HepG2 (cell line): ENCODE data around the gene ZNF655. TPM values are rescaled to one million over a fixed set of nuclear protein-coding genes. Genes with fewer than 3 reads are reported as not detected.

Experiments used
- AHR ChIP-seq: IDR thresholded peaks from 2 replicates; pipeline ENCODE4 v1.6.1; 2018; ENCODE audit warnings: missing genetic modification reagents, missing compliant biosample characterization
- CBX1 ChIP-seq: IDR thresholded peaks from one replicate; pipeline ENCODE4 v1.6.1; 2016; ENCODE audit warnings: antibody characterized with exemption, low read depth
- DMAP1 ChIP-seq: IDR thresholded peaks from 2 replicates; pipeline ENCODE4 v1.6.1; 2016
- KDM5B ChIP-seq: sonication (generic); formaldehyde crosslinking; IDR thresholded peaks from 2 replicates; pipeline ENCODE4 v1.4.0; 2020; ENCODE audit warnings: missing genetic modification reagents, mild to moderate bottlenecking, borderline replicate concordance
- KLF15 ChIP-seq: sonication (generic); formaldehyde crosslinking; IDR thresholded peaks from 2 replicates; pipeline ENCODE4 v1.8.1; 2023; ENCODE audit warnings: borderline replicate concordance, mild to moderate bottlenecking, inconsistent platforms, missing genetic modification reagents, mixed read lengths
- MEIS2 ChIP-seq: sonication (generic); formaldehyde crosslinking; IDR thresholded peaks from 2 replicates; pipeline ENCODE4 v1.9.0; 2021; ENCODE audit warnings: mild to moderate bottlenecking, missing genetic modification reagents
- MYC ChIP-seq: sonication (generic); formaldehyde crosslinking; IDR thresholded peaks from 2 replicates; pipeline ENCODE4 v1.9.0; 2021; ENCODE audit warnings: missing genetic modification reagents, borderline replicate concordance
- TOPORS ChIP-seq: sonication (generic); formaldehyde crosslinking; IDR thresholded peaks from 2 replicates; pipeline ENCODE4 v1.8.0; 2023; ENCODE audit warnings: mild to moderate bottlenecking, missing genetic modification reagents
- ZFP90 ChIP-seq: sonication (generic); formaldehyde crosslinking; IDR thresholded peaks from 2 replicates; pipeline ENCODE4 v1.8.0; 2022; ENCODE audit warnings: missing genetic modification reagents, mild to moderate bottlenecking, inconsistent platforms, borderline replicate concordance
- ZNF350 ChIP-seq: sonication (generic); formaldehyde crosslinking; IDR thresholded peaks from 2 replicates; pipeline ENCODE4 v1.4.0; 2020; ENCODE audit warnings: mild to moderate bottlenecking, low read depth, missing genetic modification reagents, borderline replicate concordance
- ZNF546 ChIP-seq: sonication (generic); formaldehyde crosslinking; conservative IDR thresholded peaks from 2 replicates; pipeline ENCODE4 v1.8.1; 2023; ENCODE audit warnings: mild to moderate bottlenecking, missing genetic modification reagents
- ZNF550 ChIP-seq: sonication (generic); formaldehyde crosslinking; IDR thresholded peaks from 2 replicates; pipeline ENCODE4 v1.4.0; 2020; ENCODE audit warnings: mild to moderate bottlenecking, missing genetic modification reagents, borderline replicate concordance
- ZNF644 ChIP-seq: IDR thresholded peaks from 2 replicates; pipeline ENCODE4 v1.6.1; 2016; ENCODE audit warnings: low read depth
- ZNF766 ChIP-seq: sonication (generic); formaldehyde crosslinking; IDR thresholded peaks from 2 replicates; pipeline ENCODE4 v1.5.0; 2020; ENCODE audit warnings: missing genetic modification reagents, borderline replicate concordance
- ZNF768 ChIP-seq: sonication (generic); formaldehyde crosslinking; IDR thresholded peaks from 2 replicates; pipeline ENCODE4 v1.4.0; 2020; ENCODE audit warnings: missing genetic modification reagents
- ZNF792 ChIP-seq: IDR thresholded peaks from 2 replicates; pipeline ENCODE4 v1.6.1; 2016
- ZSCAN22 ChIP-seq: sonication (generic); formaldehyde crosslinking; IDR thresholded peaks from 2 replicates; pipeline ENCODE4 v1.4.0; 2020; ENCODE audit warnings: mild to moderate bottlenecking, missing genetic modification reagents
- polyA plus RNA-seq, 8 experiments: library from polyadenylated mRNA; depleted of rRNA in 3 of 8; stranded (reverse) in 7 of 8; unstranded in 1 of 8; fragments of >200 nt; fragmentation: Illumina TruSeq in 4 of 8; extraction: Trizol in 4 of 8; gene quantifications; 2 replicates each; pipeline versions ENCODE4 v1.2.1 to v1.2.3, GENCODE V29; 2011 to 2016; ENCODE audit warnings: low read depth in 4 of 8, missing spikeins in 1 of 8, mixed read lengths in 1 of 8; ENCODE audit not compliant: insufficient read depth in 1 of 8
- total RNA-seq, 5 experiments: library from RNA; depleted of rRNA; stranded (reverse); fragments of >200 nt; fragmentation: Illumina TruSeq; extraction: Trizol; gene quantifications; 2 replicates each; pipeline ENCODE4 v1.2.3, GENCODE V29; 2016; ENCODE audit warnings: low read depth in 1 of 5
- TF ChIP-seq, protein P1 (sequence below): sonication (generic); formaldehyde crosslinking; IDR thresholded peaks from 2 replicates; pipeline ENCODE4 v1.5.1; 2020; ENCODE audit warnings: missing genetic modification reagents, mild to moderate bottlenecking, borderline replicate concordance
- TF ChIP-seq, protein P2 (sequence below): sonication (generic); formaldehyde crosslinking; IDR thresholded peaks from 2 replicates; pipeline ENCODE4 v1.5.0; 2020; ENCODE audit warnings: mild to moderate bottlenecking, missing genetic modification reagents
- TF ChIP-seq, protein P3 (sequence below): IDR thresholded peaks from 2 replicates; pipeline ENCODE4 v1.6.1; 2016; ENCODE audit warnings: mild to moderate bottlenecking, missing biosample characterization, missing genetic modification reagents
- TF ChIP-seq, protein P4 (sequence below): sonication (generic); formaldehyde crosslinking; IDR thresholded peaks from 2 replicates; pipeline ENCODE4 v1.4.0; 2020; ENCODE audit warnings: missing genetic modification reagents, borderline replicate concordance
- TF ChIP-seq, protein P5 (sequence below): sonication (generic); formaldehyde crosslinking; IDR thresholded peaks from 2 replicates; pipeline ENCODE4 v1.8.1; 2022; ENCODE audit warnings: mild to moderate bottlenecking, missing genetic modification reagents

The ZNF655 gene
- total and polyA plus RNA-seq, 2 of the 13 experiments (the other 11 are each of a cell fraction or from before 2014, with no cell fraction given) = 53.4 to 75.6 TPM

DNA sequence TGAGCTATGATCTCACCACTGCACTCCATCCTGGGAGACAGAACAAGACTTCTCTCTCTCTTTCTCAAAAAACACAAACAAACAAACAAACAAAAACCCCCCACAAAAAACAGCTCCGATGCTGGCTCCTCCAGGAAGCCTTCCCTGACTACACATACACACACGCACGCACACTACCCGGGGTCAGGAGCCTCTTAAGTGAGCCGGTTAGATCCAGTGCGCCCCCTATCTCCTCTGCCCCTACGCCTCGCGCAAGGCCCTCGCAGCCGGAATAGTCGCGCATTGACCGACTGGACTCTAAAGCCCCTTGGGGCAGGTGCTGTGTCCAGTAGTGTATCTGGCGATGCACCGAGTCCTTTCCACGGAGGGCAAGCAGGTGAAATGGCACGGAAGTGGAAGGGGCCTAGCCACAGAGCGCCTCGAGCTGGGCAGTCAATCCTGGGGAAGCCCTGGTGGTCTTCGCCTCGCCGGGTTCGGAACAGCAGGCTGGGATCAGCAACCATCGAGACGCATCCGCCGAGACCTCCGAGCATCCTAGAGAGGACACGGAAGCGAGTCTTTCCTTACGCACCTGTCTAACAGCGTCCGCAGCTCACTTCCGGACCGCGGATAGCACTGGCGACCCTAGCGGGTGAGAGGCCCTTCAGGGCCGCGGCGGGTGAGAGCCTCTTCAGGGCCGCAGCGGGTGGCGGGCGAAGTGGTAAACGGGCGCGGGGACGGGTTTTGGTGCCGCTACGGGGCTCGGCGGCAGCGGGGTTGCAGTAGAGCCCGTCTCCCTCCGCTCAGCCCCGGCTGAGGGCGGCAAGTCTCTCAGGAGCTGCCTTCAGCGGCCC is 58.1 kb downstream of the ZNF655 start, which contains the start of gene ZSCAN25 (continued):
- TF ChIP-seq ZSCAN22 (CRISPR knock-in tag) (peak; percentile 50; the same call in 1 of the 2 replicates), ZNF766 (CRISPR knock-in tag) (peak; percentile 91), ZNF550 (no peak), ZNF350 (CRISPR knock-in tag) (peak; percentile 91), KLF15 (CRISPR knock-in tag) (no peak), MEIS2 (CRISPR knock-in tag) (peak; percentile 84; the same call in 1 of the 2 replicates), CBX1 (peak; percentile 70), ZFP90 (peak; percentile 90; the same call in 1 of the 2 replicates), TOPORS (CRISPR knock-in tag) (peak; percentile 46), DMAP1 (CRISPR knock-in tag) (peak; percentile 78), MYC (CRISPR knock-in tag) (peak; percentile 85; the same call in 1 of the 2 replicates), ZNF792 (CRISPR knock-in tag) (peak; percentile 53; the same call in 1 of the 2 replicates), AHR (CRISPR knock-in tag) (peak; percentile 80; the same call in 1 of the 2 replicates), ZNF644 (CRISPR knock-in tag) (no peak), ZNF768 (CRISPR knock-in tag) (peak; percentile 70; the same call in 1 of the 2 replicates), ZNF546 (CRISPR knock-in tag) (peak; percentile 96), KDM5B (peak; percentile 80; the same call in 1 of the 2 replicates)
- TF ChIP-seq, protein P1, sequence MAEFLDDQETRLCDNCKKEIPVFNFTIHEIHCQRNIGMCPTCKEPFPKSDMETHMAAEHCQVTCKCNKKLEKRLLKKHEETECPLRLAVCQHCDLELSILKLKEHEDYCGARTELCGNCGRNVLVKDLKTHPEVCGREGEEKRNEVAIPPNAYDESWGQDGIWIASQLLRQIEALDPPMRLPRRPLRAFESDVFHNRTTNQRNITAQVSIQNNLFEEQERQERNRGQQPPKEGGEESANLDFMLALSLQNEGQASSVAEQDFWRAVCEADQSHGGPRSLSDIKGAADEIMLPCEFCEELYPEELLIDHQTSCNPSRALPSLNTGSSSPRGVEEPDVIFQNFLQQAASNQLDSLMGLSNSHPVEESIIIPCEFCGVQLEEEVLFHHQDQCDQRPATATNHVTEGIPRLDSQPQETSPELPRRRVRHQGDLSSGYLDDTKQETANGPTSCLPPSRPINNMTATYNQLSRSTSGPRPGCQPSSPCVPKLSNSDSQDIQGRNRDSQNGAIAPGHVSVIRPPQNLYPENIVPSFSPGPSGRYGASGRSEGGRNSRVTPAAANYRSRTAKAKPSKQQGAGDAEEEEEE (CRISPR knock-in tag) = no peak
- TF ChIP-seq, protein P2, sequence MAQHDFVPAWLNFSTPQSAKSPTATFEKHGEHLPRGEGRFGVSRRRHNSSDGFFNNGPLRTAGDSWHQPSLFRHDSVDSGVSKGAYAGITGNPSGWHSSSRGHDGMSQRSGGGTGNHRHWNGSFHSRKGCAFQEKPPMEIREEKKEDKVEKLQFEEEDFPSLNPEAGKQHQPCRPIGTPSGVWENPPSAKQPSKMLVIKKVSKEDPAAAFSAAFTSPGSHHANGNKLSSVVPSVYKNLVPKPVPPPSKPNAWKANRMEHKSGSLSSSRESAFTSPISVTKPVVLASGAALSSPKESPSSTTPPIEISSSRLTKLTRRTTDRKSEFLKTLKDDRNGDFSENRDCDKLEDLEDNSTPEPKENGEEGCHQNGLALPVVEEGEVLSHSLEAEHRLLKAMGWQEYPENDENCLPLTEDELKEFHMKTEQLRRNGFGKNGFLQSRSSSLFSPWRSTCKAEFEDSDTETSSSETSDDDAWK (CRISPR knock-in tag) = no peak
- TF ChIP-seq, protein P3, sequence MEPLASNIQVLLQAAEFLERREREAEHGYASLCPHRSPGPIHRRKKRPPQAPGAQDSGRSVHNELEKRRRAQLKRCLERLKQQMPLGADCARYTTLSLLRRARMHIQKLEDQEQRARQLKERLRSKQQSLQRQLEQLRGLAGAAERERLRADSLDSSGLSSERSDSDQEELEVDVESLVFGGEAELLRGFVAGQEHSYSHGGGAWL (CRISPR knock-in tag) = peak; percentile 66; the same call in 1 of the 2 replicates
- TF ChIP-seq, protein P4, sequence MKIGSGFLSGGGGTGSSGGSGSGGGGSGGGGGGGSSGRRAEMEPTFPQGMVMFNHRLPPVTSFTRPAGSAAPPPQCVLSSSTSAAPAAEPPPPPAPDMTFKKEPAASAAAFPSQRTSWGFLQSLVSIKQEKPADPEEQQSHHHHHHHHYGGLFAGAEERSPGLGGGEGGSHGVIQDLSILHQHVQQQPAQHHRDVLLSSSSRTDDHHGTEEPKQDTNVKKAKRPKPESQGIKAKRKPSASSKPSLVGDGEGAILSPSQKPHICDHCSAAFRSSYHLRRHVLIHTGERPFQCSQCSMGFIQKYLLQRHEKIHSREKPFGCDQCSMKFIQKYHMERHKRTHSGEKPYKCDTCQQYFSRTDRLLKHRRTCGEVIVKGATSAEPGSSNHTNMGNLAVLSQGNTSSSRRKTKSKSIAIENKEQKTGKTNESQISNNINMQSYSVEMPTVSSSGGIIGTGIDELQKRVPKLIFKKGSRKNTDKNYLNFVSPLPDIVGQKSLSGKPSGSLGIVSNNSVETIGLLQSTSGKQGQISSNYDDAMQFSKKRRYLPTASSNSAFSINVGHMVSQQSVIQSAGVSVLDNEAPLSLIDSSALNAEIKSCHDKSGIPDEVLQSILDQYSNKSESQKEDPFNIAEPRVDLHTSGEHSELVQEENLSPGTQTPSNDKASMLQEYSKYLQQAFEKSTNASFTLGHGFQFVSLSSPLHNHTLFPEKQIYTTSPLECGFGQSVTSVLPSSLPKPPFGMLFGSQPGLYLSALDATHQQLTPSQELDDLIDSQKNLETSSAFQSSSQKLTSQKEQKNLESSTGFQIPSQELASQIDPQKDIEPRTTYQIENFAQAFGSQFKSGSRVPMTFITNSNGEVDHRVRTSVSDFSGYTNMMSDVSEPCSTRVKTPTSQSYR (CRISPR knock-in tag) = peak; percentile 8; the same call in 1 of the 2 replicates
- TF ChIP-seq, protein P5, sequence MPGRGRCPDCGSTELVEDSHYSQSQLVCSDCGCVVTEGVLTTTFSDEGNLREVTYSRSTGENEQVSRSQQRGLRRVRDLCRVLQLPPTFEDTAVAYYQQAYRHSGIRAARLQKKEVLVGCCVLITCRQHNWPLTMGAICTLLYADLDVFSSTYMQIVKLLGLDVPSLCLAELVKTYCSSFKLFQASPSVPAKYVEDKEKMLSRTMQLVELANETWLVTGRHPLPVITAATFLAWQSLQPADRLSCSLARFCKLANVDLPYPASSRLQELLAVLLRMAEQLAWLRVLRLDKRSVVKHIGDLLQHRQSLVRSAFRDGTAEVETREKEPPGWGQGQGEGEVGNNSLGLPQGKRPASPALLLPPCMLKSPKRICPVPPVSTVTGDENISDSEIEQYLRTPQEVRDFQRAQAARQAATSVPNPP (CRISPR knock-in tag) = peak; percentile 61; the same call in 1 of the 2 replicates
